Stromal cell of bone marrow (primary cell): Measurements from ENCODE around the gene PLEKHM3.
"Not testable (repeated sequence)": the region's sequence is repeated elsewhere in the genome, so short reads cannot be mapped to it uniquely, and the experiment has no call there.

Source experiments
- DNase-seq: peaks from one replicate; pipeline ENCODE4 v3.0.0-alpha.2; 2012; ENCODE audit warnings: low read depth

The PLEKHM3 gene

GRCh38 chr2:207951734-207952470, 73.4 kb downstream of the PLEKHM3 start:
- DNase-seq = no peak

- DNase-seq = no peak
Measured at GRCh38 chr2:207950761-207951114, 74.6 kb downstream of the PLEKHM3 start.

- DNase-seq = no peak
Measured at GRCh38 chr2:207950063-207950760, 75.1 kb downstream of the PLEKHM3 start.

- not testable (repeated sequence) for DNase-seq
Measured at GRCh38 chr2:207949245-207949644, 76.1 kb downstream of the PLEKHM3 start.

GRCh38 chr2:207944979-207945600, 80.2 kb downstream of the PLEKHM3 start:
- DNase-seq = no peak

- DNase-seq = no peak
Measured at GRCh38 chr2:207944334-207944733, 81.0 kb downstream of the PLEKHM3 start.

GRCh38 chr2:207939342-207940108, 85.8 kb downstream of the PLEKHM3 start:
- no peak for DNase-seq

GRCh38 chr2:207938886-207939285, 86.4 kb downstream of the PLEKHM3 start:
- no peak for DNase-seq

- DNase-seq = no peak
Measured at GRCh38 chr2:207938415-207938814, 86.9 kb downstream of the PLEKHM3 start.

GRCh38 chr2:207937823-207938222, 87.5 kb downstream of the PLEKHM3 start:
- DNase-seq = no peak

GRCh38 chr2:207937253-207937652, 88.1 kb downstream of the PLEKHM3 start:
- no peak for DNase-seq

- no peak for DNase-seq
Measured at GRCh38 chr2:207936380-207936779, 88.9 kb downstream of the PLEKHM3 start.

GRCh38 chr2:207935991-207936370, 89.3 kb downstream of the PLEKHM3 start:
- no peak for DNase-seq

GRCh38 chr2:207935121-207935990, 90.0 kb downstream of the PLEKHM3 start:
- no peak for DNase-seq

GRCh38 chr2:207934720-207935119, 90.6 kb downstream of the PLEKHM3 start:
- no peak for DNase-seq

- no peak for DNase-seq
Measured at GRCh38 chr2:207933396-207934065, 91.8 kb downstream of the PLEKHM3 start.

- DNase-seq = no peak
Measured at GRCh38 chr2:207932106-207932505, 93.2 kb downstream of the PLEKHM3 start.

GRCh38 chr2:207930747-207931146, 94.6 kb downstream of the PLEKHM3 start:
- no peak for DNase-seq

- DNase-seq = no peak
Measured at GRCh38 chr2:207929923-207930322, 95.4 kb downstream of the PLEKHM3 start.

GRCh38 chr2:207928079-207928478, 97.2 kb downstream of the PLEKHM3 start:
- DNase-seq = peak; percentile 41

GRCh38 chr2:207926989-207927300, 98.4 kb downstream of the PLEKHM3 start:
- no peak for DNase-seq
